ENCODE measurements around the gene SHTN1.

- TF ChIP-seq CTCF (IDR thresholded peaks at IDR 0.05) (no peak), POLR2A (IDR thresholded peaks at IDR 0.05) (no peak)
These were observed 73.2 kb downstream of the SHTN1 start for GRCh38 chr10:116931806-116932205.
